Measurements from ENCODE around the gene POLA1.

POLA1 gene

GRCh38 chrX:24969812-24970211, 276.1 kb downstream of the POLA1 start:
- no peak for DNase-seq (ENCODE audit: low read depth)

- no peak for DNase-seq (ENCODE audit: low read depth)
Measured at GRCh38 chrX:24979081-24979480, 285.4 kb downstream of the POLA1 start.

GRCh38 chrX:24981030-24981429, 287.3 kb downstream of the POLA1 start:
- no peak for DNase-seq (ENCODE audit: low read depth)

- DNase-seq (ENCODE audit: low read depth): peak; percentile 9
Measured at GRCh38 chrX:24982306-24982965, 288.7 kb downstream of the POLA1 start.

GRCh38 chrX:24983931-24984330, 290.2 kb downstream of the POLA1 start:
- no peak for DNase-seq (ENCODE audit: low read depth)

GRCh38 chrX:24985120-24985519, 291.4 kb downstream of the POLA1 start:
- no peak for DNase-seq (ENCODE audit: low read depth)

GRCh38 chrX:24987731-24988130, 294.0 kb downstream of the POLA1 start:
- DNase-seq (ENCODE audit: low read depth): no peak

- no peak for DNase-seq (ENCODE audit: low read depth)
Measured at GRCh38 chrX:24988314-24988713, 294.6 kb downstream of the POLA1 start.

GRCh38 chrX:24990535-24990934, 296.8 kb downstream of the POLA1 start:
- no peak for DNase-seq (ENCODE audit: low read depth)

GRCh38 chrX:24993879-24994278, 300.2 kb downstream of the POLA1 start:
- no peak for DNase-seq (ENCODE audit: low read depth)

GRCh38 chrX:24996096-24996709, 302.5 kb downstream of the POLA1 start:
- DNase-seq (ENCODE audit: low read depth): no peak

- DNase-seq (ENCODE audit: low read depth): no peak
Measured at GRCh38 chrX:24999511-24999910, 305.8 kb downstream of the POLA1 start.

GRCh38 chrX:25001808-25002660, 308.3 kb downstream of the POLA1 start:
- no peak for DNase-seq (ENCODE audit: low read depth)

GRCh38 chrX:25002661-25003020, 308.9 kb downstream of the POLA1 start:
- DNase-seq (ENCODE audit: low read depth): no peak

- DNase-seq (ENCODE audit: low read depth): no peak
Measured at GRCh38 chrX:25003066-25003849, 309.5 kb downstream of the POLA1 start.

GRCh38 chrX:25004040-25004439, 310.3 kb downstream of the POLA1 start:
- no peak for DNase-seq (ENCODE audit: low read depth)

- DNase-seq (ENCODE audit: low read depth): no peak
Measured at GRCh38 chrX:25004485-25005032, 310.8 kb downstream of the POLA1 start.

- DNase-seq (ENCODE audit: low read depth): no peak
Measured at GRCh38 chrX:25005034-25005381, 311.3 kb downstream of the POLA1 start.

- DNase-seq (ENCODE audit: low read depth): no peak
Measured at GRCh38 chrX:25005382-25006185, 311.9 kb downstream of the POLA1 start.

- DNase-seq (ENCODE audit: low read depth): no peak
Measured at GRCh38 chrX:25006586-25007058, 312.9 kb downstream of the POLA1 start.
